SK-N-SH (cell line): ENCODE data around the gene NUP205. TPM values are rescaled to one million over a fixed set of nuclear protein-coding genes. Genes with fewer than 3 reads are reported as not detected.

Source experiments
- CTCF ChIA-PET: fragments of 300-600, 350-600 bp; formaldehyde crosslinking; extraction: SDS; loops from one replicate; lab custom pipeline; 2021; lab: Yijun Ruan, JAX
- POLR2A ChIA-PET: fragments of 350-600 bp; sonication (Branson Sonifier 250); formaldehyde crosslinking; extraction: SDS; loops from one replicate; lab custom pipeline; 2020; ENCODE audit warnings: antibody characterized with exemption, inconsistent platforms; lab: Yijun Ruan, JAX
- DNase-seq: peaks from one replicate; pipeline ENCODE4 v3.0.0; 2012
- H2AFZ ChIP-seq: fragments of 200-600 bp; sonication (generic); 2 replicates; pipeline ENCODE4 v1.8.1; 2016; ENCODE audit warnings: antibody characterized with exemption, mild to moderate bottlenecking, low read depth
- H3F3A ChIP-seq: fragments of 200-600 bp; sonication (generic); replicated peaks from 2 replicates; pipeline ENCODE3; 2016; ENCODE audit warnings: antibody characterized with exemption, mild to moderate bottlenecking; ENCODE audit not compliant: insufficient read depth
- H3K27ac ChIP-seq, 2 experiments: fragments of 200-500 bp in 1 of 2; fragments of 200-600 bp in 1 of 2; sonication (Bioruptor generic) in 1 of 2; sonication (generic), shearing (Covaris generic) in 1 of 2; 2 replicates each; pipeline versions ENCODE4 v1.5.1 to v1.6.1; 2014 to 2016; ENCODE audit warnings: low read depth in 2 of 2, inconsistent platforms in 1 of 2, low read length in 1 of 2, mild to moderate bottlenecking in 1 of 2, mixed read lengths in 1 of 2
- H3K27me3 ChIP-seq: fragments of 200-600 bp; sonication (generic), shearing (Covaris generic); 2 replicates; pipeline ENCODE4 v1.6.1; 2016; ENCODE audit warnings: mixed run types; ENCODE audit not compliant: insufficient read depth
- H3K36me3 ChIP-seq, 2 experiments: fragments of 200-500 bp in 1 of 2; fragments of 200-600 bp in 1 of 2; sonication (Bioruptor generic) in 1 of 2; sonication (generic) in 1 of 2; replicated peaks in 1 of 2; 2 replicates each; pipeline versions ENCODE3 to v1.5.1; 2014 to 2016; ENCODE audit warnings: low read length in 1 of 2, mild to moderate bottlenecking in 1 of 2; ENCODE audit not compliant: insufficient read depth in 2 of 2, control insufficient read depth in 1 of 2
- H3K4me1 ChIP-seq, 2 experiments: fragments of 200-500 bp in 1 of 2; fragments of 200-600 bp in 1 of 2; sonication (Bioruptor generic) in 1 of 2; sonication (generic), shearing (Covaris generic) in 1 of 2; 2 replicates each; pipeline versions ENCODE4 v1.5.1 to v1.6.1; 2014 to 2016; ENCODE audit warnings: low read depth in 1 of 2, low read length in 1 of 2, mixed run types in 1 of 2; ENCODE audit not compliant: insufficient read depth in 2 of 2, control insufficient read depth in 1 of 2
- H3K4me2 ChIP-seq: fragments of 200-600 bp; sonication (generic), shearing (Covaris generic); 2 replicates; pipeline ENCODE4 v1.6.1; 2017; ENCODE audit warnings: mixed run types
- H3K4me3 ChIP-seq, 2 experiments: fragments of 200-500 bp in 1 of 2; fragments of 200-600 bp in 1 of 2; sonication (Bioruptor generic) in 1 of 2; sonication (generic), shearing (Covaris generic) in 1 of 2; 2 replicates each; pipeline versions ENCODE4 v1.5.1 to v1.8.1; 2014 to 2016; ENCODE audit warnings: low read depth in 2 of 2, inconsistent platforms in 1 of 2, low read length in 1 of 2, mild to moderate bottlenecking in 1 of 2, mixed read lengths in 1 of 2, moderate library complexity in 1 of 2
- H3K79me2 ChIP-seq: fragments of 200-600 bp; sonication (generic); 2 replicates; pipeline ENCODE4 v1.8.1; 2017; ENCODE audit warnings: mild to moderate bottlenecking; ENCODE audit not compliant: insufficient read depth
- H3K9ac ChIP-seq: fragments of 200-600 bp; sonication (generic); 2 replicates; pipeline ENCODE4 v1.6.1; 2017; ENCODE audit warnings: mixed run types
- H3K9me2 ChIP-seq: fragments of 200-600 bp; sonication (generic); 2 replicates; pipeline ENCODE4 v1.6.1; 2017; ENCODE audit warnings: mixed run types
- H3K9me3 ChIP-seq: fragments of 200-600 bp; sonication (generic); 2 replicates; pipeline ENCODE4 v1.6.1; 2017; ENCODE audit warnings: mixed run types, mild to moderate bottlenecking, moderate library complexity
- H4K20me1 ChIP-seq: fragments of 200-600 bp; sonication (generic); 2 replicates; pipeline ENCODE4 v1.6.1; 2017; ENCODE audit warnings: mild to moderate bottlenecking, mixed run types; ENCODE audit not compliant: insufficient read depth
- GABPA ChIP-seq: IDR thresholded peaks from 2 replicates; pipeline ENCODE4 v1.4.0; 2012; ENCODE audit warnings: low read depth, mild to moderate bottlenecking
- JUND ChIP-seq: IDR thresholded peaks from 2 replicates; pipeline ENCODE4 v1.4.0; 2012
- MAX ChIP-seq: IDR thresholded peaks from 2 replicates; pipeline ENCODE4 v1.4.0; 2012; ENCODE audit warnings: low read depth
- MEF2A ChIP-seq: IDR thresholded peaks from 2 replicates; pipeline ENCODE4 v1.4.0; 2012; ENCODE audit warnings: low read depth, borderline replicate concordance
- MXI1 ChIP-seq: IDR thresholded peaks from 2 replicates; pipeline ENCODE4 v1.6.1; 2012; ENCODE audit warnings: mild to moderate bottlenecking, low read depth, low read length, improper control_type of control experiment
- NFIC ChIP-seq: IDR thresholded peaks from 2 replicates; pipeline ENCODE4 v1.4.0; 2012; ENCODE audit warnings: borderline replicate concordance
- NRF1 ChIP-seq: IDR thresholded peaks from 2 replicates; pipeline ENCODE4 v1.6.1; 2012; ENCODE audit warnings: low read depth, mild to moderate bottlenecking, low read length
- POLR2AphosphoS5 ChIP-seq: IDR thresholded peaks from 2 replicates; pipeline ENCODE4 v1.6.1; 2012; ENCODE audit warnings: low read depth, low read length
- REST ChIP-seq: IDR thresholded peaks from 2 replicates; pipeline ENCODE4 v1.6.1; 2012; ENCODE audit warnings: mild to moderate bottlenecking, low read depth, low read length, moderate library complexity
- RFX5 ChIP-seq: IDR thresholded peaks from 2 replicates; pipeline ENCODE4 v1.6.1; 2012; ENCODE audit warnings: mild to moderate bottlenecking, improper control_type of control experiment, low read length
- SMC3 ChIP-seq: IDR thresholded peaks from 2 replicates; pipeline ENCODE4 v1.6.1; 2012; ENCODE audit warnings: low read depth, low read length, improper control_type of control experiment
- TAF1 ChIP-seq: IDR thresholded peaks from 2 replicates; pipeline ENCODE4 v1.6.1; 2012; ENCODE audit warnings: low read depth, mild to moderate bottlenecking, low read length, moderate library complexity, borderline replicate concordance
- TCF12 ChIP-seq: IDR thresholded peaks from 2 replicates; pipeline ENCODE4 v1.4.0; 2012
- USF2 ChIP-seq: fragments of 150-350 bp; IDR thresholded peaks from 2 replicates; pipeline ENCODE4 v1.6.1; 2017; ENCODE audit warnings: antibody characterized with exemption, low read length, low read depth, borderline replicate concordance
- YY1 ChIP-seq: IDR thresholded peaks from 2 replicates; pipeline ENCODE4 v1.4.0; 2012; ENCODE audit warnings: low read depth, mild to moderate bottlenecking
- WGBS: methylation state at CpG from one replicate; pipeline ENCODE4 v1.1.6; 2017; ENCODE audit warnings: low lambda C conversion rate; 5-methylcytosine and 5-hydroxymethylcytosine counted together
- polyA plus RNA-seq, 3 experiments: library from polyadenylated mRNA; depleted of rRNA; stranded (reverse); fragments of >200 nt; gene quantifications; 2 replicates each; pipeline ENCODE4 v1.2.3, GENCODE V29; 2012

The NUP205 gene
- polyA plus RNA-seq, 1 of the 3 experiments (the other 2 are of a cell fraction): 48.2 TPM

GRCh38 chr7:135658564-135658963 is 100.8 kb downstream of the NUP205 start (continued):
- TF ChIP-seq REST (no peak), JUND (no peak)
- TF ChIP-seq, all 33 proteins: peak for 0

GRCh38 chr7:135659159-135659846 is 101.6 kb downstream of the NUP205 start:
- peaks cover 31% of the 10 kb centered on the region for H3F3A ChIP-seq
- DNase-seq: no peak
- H3K4me2 ChIP-seq: no peak overlapping the region
- no peak overlapping the region for H3K9ac ChIP-seq
- peaks cover 20% of the 10 kb centered on the region for H3K79me2 ChIP-seq
- H4K20me1 ChIP-seq: no peaks in the 10 kb centered on the region
- H3K27ac ChIP-seq: no peak overlapping the region
- no peaks in the 10 kb centered on the region for H3K9me3 ChIP-seq
- no peak overlapping the region for H2AFZ ChIP-seq
- no peaks in the 10 kb centered on the region for H3K36me3 ChIP-seq
- peaks cover 4 to 9% of the 10 kb centered on the region in 2 experiments; a peak in 2 of 4 replicates for H3K4me1 ChIP-seq
- ChIA-PET POLR2A (no interaction called here), CTCF (interaction anchor here (1.1 to 12.8 kb wide), 6 partner anchors 13 to 385 kb away, joined by 3 to 154 read pairs (median 8); no protein-coding TSS in a partner anchor)
- WGBS: 91% methylated on average over 9 of the region's 9 CpGs
- H3K9me2 ChIP-seq: no peaks in the 10 kb centered on the region
- H3K4me3 ChIP-seq: no peak overlapping the region
- H3K27me3 ChIP-seq: no peaks in the 10 kb centered on the region
- TF ChIP-seq TAF1 (no peak), RFX5 (no peak), MXI1 (no peak), TCF12 (no peak), POLR2AphosphoS5 (no peak), YY1 (no peak)

DNA sequence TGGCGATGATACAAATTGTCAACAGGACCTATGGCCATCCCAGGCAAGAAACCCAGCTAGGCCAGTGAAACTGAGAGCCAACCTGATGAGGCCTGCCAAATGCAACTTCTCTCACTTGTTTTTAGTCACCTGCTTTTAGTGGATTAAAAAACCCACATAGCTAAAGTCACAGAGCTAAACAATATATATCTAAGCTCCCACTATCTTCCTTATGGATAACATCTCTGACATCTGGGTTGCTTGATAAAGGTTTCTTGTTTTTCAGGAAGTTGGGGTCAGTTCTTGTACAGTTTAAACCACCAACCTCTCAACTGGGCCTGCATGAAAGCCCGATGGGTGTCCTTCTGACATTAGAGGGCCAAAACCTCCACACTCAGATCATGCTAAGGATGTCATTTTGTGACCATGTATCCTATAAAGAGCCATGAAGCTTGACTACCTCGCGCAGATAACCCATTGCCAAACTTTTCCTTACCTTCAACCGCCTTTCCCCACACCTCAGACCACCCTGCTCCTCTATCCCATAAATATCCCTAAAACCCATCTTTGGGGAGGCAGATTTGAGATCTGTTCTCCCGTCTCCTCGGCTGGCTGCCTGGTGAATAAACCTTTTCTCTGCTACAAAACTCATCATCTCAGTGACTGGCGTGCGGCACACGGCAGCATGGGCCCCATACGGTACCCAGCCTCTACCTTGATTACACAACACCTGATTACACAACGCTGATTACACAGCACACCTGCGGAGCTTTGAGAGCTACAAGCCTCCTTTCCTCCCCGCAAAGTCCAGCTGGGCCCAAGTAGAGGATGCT is 103.8 kb downstream of the NUP205 start:
- Histone ChIP-seq H3K4me1 (peaks cover 10 to 11% of the 10 kb centered on the region in 2 experiments), H3F3A (peaks cover 34% of the 10 kb centered on the region), H3K4me2 (peak overlapping the region; percentile 88), H3K27me3 (no peaks in the 10 kb centered on the region), H3K9me3 (no peaks in the 10 kb centered on the region), H4K20me1 (peaks cover 13% of the 10 kb centered on the region; the same call in 1 of the 2 replicates), H3K9ac (peak overlapping the region; percentile 99), H3K27ac (peak overlapping the region; percentile 92 to 97; a peak in 3 of 4 replicates), H3K9me2 (no peaks in the 10 kb centered on the region), H3K4me3 (peak overlapping the region; percentile 73 to 96), H2AFZ (peak overlapping the region; percentile 97), H3K36me3 (peaks cover 0 to 18% of the 10 kb centered on the region in 2 experiments), H3K79me2 (peaks cover 42% of the 10 kb centered on the region)
- no peak for DNase-seq
- POLR2A ChIA-PET: interaction anchor here (0.7 to 1.4 kb wide), 6 partner anchors 12 to 387 kb away, joined by 3 to 5 read pairs (median 3); no protein-coding TSS in a partner anchor
- CTCF ChIA-PET: interaction anchor here (0.6 to 12.8 kb wide), 15 partner anchors 8 to 388 kb away, joined by 3 to 154 read pairs (median 5); no protein-coding TSS in a partner anchor
- TF ChIP-seq NRF1 (no peak), NFIC (no peak), USF2 (no peak), TCF12 (no peak), TAF1 (no peak), GABPA (no peak), SMC3 (no peak), MAX (no peak), MEF2A (no peak)
- 80% methylated on average over 14 of the region's 14 CpGs for WGBS
